Caco-2 (cell line): ENCODE data around the gene BCL10. TPM values are rescaled to one million over a fixed set of nuclear protein-coding genes. Genes with fewer than 3 reads are reported as not detected.

Experiments
- BruUV-seq: library from RNA; stranded (reverse); fragments of 400-500 nt; replicated peaks from 2 replicates; lab custom pipeline; 2021; lab: Mats Ljungman, UMichigan
- CTCF ChIA-PET: fragments of 300-600 bp; sonication (Branson Sonifier 250); formaldehyde crosslinking; loops from one replicate; lab custom pipeline; 2022; ENCODE audit warnings: antibody characterized with exemption; lab: Charles Lee
- POLR2A ChIA-PET: fragments of 300-600 bp; sonication (Branson Sonifier 250); formaldehyde crosslinking; loops from one replicate; lab custom pipeline; 2022; ENCODE audit warnings: antibody characterized with exemption; lab: Charles Lee
- DNase-seq, 2 experiments: peaks; one replicate each; pipeline versions ENCODE4 v3.0.0 to v3.0.0-alpha.2; 2020 to 2022
- H3K27me3 ChIP-seq: replicated peaks from 2 replicates; pipeline ENCODE4 v1.6.0; 2011; ENCODE audit warnings: low read length; ENCODE audit not compliant: control insufficient read depth, insufficient read depth
- H3K36me3 ChIP-seq: 2 replicates; pipeline ENCODE4 v1.5.1; 2011; ENCODE audit warnings: low read length; ENCODE audit not compliant: control insufficient read depth, insufficient read depth
- H3K4me1 ChIP-seq: fragments of 250-450 bp; sonication (Bioruptor Pico); 2 replicates; pipeline ENCODE4 v1.5.1; 2020; ENCODE audit warnings: mild to moderate bottlenecking
- H3K4me3 ChIP-seq: 2 replicates; pipeline ENCODE4 v1.5.1; 2011; ENCODE audit warnings: low read depth, mild to moderate bottlenecking, control low read depth, low read length
- H3K9me3 ChIP-seq: fragments of 250-450 bp; sonication (Bioruptor Pico); 2 replicates; pipeline ENCODE4 v1.5.1; 2020; ENCODE audit warnings: mild to moderate bottlenecking, moderate library complexity
- H3K27ac Mint-ChIP-seq: one replicate; pipeline ENCODE4 v1.8.0; 2022; ENCODE audit warnings: mixed read lengths; ENCODE audit not compliant: unreplicated experiment
- H3K27me3 Mint-ChIP-seq: one replicate; pipeline ENCODE4 v1.8.0; 2022; ENCODE audit warnings: mixed read lengths; ENCODE audit not compliant: insufficient read depth, unreplicated experiment
- H3K36me3 Mint-ChIP-seq: one replicate; pipeline ENCODE4 v1.8.0; 2022; ENCODE audit warnings: mild to moderate bottlenecking, mixed read lengths; ENCODE audit not compliant: insufficient read depth, unreplicated experiment
- H3K4me1 Mint-ChIP-seq: one replicate; pipeline ENCODE4 v1.8.0; 2022; ENCODE audit warnings: low read depth, mixed read lengths; ENCODE audit not compliant: unreplicated experiment
- H3K4me3 Mint-ChIP-seq: one replicate; pipeline ENCODE4 v1.8.0; 2022; ENCODE audit warnings: mild to moderate bottlenecking, moderate library complexity, mixed read lengths; ENCODE audit not compliant: unreplicated experiment
- H3K9me3 Mint-ChIP-seq: one replicate; pipeline ENCODE4 v1.8.0; 2022; ENCODE audit warnings: mixed read lengths; ENCODE audit not compliant: unreplicated experiment
- intact Hi-C: fragments of 100-400 bp; cut with micrococcal nuclease; formaldehyde crosslinking; loops from one replicate; pipeline ENCODE4 v1.10.0; 2022; ENCODE audit not compliant: unreplicated experiment
- total RNA-seq: library from RNA; stranded (reverse); gene quantifications from 2 replicates; pipeline ENCODE4 v1.2.3, GENCODE V29; 2022
- TF ChIP-seq, protein P1 (sequence below), 2 experiments: fragments of 200-600 bp in 1 of 2; IDR thresholded peaks; 1 replicate in 1 of 2; 2 replicates in 1 of 2; pipeline versions ENCODE4 v1.5.1 to v1.8.0; 2011 to 2022; ENCODE audit warnings: antibody characterized with exemption in 1 of 2, control low read depth in 1 of 2, inconsistent platforms in 1 of 2, low read depth in 1 of 2, low read length in 1 of 2, mild to moderate bottlenecking in 1 of 2, moderate library complexity in 1 of 2; ENCODE audit not compliant: insufficient read depth in 1 of 2, severe bottlenecking in 1 of 2, unreplicated experiment in 1 of 2

Gene BCL10
- total RNA-seq, 1 experiment from 2014 or later, result 18.1 TPM

DNA sequence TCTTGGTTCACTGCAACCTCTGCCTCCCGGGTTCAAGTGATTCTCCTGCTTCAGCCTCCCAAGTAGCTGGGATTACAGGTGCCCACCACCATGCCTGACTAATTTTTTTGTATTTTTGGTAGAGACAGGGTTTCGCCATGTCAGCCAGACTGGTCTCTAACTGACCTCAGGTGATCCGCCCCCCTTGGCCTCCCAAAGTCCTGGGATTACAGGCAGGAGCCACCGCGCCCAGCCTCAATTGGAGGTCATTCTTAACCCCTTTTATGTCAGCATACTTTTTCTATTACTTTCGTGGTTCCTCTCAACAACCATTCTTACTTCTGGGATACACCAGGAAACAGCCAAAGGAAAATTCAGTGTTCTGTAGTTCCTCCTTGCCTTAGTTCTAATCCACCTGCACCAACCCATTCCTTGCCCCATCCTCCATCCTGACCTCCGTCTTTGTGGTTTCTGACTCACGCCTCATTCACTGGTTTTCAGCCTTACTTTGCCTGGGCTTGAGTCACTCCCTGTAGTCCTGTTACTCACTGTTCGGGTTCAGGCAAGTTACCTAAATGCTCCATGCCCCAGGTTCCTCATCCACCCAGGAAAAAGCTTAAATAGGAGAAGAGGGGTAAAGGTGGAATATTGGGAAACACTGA is 12.9 kb upstream of the BCL10 start:
- no peak for DNase-seq
- H3K4me3 ChIP-seq, result no peak overlapping the region
- intact Hi-C loops, result no loop called here
- no peaks in the 10 kb centered on the region for H3K4me1 ChIP-seq
- H3K4me1 Mint-ChIP-seq, result no peaks in the 10 kb centered on the region
- ChIA-PET CTCF (no interaction called here), POLR2A (no interaction called here)
- no peaks in the 10 kb centered on the region for H3K9me3 ChIP-seq
- H3K27me3 Mint-ChIP-seq, result no peaks in the 10 kb centered on the region
- no peaks in the 10 kb centered on the region for H3K36me3 ChIP-seq
- TF ChIP-seq, protein P1, sequence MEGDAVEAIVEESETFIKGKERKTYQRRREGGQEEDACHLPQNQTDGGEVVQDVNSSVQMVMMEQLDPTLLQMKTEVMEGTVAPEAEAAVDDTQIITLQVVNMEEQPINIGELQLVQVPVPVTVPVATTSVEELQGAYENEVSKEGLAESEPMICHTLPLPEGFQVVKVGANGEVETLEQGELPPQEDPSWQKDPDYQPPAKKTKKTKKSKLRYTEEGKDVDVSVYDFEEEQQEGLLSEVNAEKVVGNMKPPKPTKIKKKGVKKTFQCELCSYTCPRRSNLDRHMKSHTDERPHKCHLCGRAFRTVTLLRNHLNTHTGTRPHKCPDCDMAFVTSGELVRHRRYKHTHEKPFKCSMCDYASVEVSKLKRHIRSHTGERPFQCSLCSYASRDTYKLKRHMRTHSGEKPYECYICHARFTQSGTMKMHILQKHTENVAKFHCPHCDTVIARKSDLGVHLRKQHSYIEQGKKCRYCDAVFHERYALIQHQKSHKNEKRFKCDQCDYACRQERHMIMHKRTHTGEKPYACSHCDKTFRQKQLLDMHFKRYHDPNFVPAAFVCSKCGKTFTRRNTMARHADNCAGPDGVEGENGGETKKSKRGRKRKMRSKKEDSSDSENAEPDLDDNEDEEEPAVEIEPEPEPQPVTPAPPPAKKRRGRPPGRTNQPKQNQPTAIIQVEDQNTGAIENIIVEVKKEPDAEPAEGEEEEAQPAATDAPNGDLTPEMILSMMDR (IDR thresholded peaks at IDR 0.05; ENCODE audit: insufficient read depth in 1 of 2, low read depth in 1 of 2, low read length in 1 of 2, severe bottlenecking in 1 of 2, unreplicated experiment in 1 of 2), result no peak
- H3K27me3 ChIP-seq, result no peaks in the 10 kb centered on the region
- no peak overlapping the region for H3K27ac Mint-ChIP-seq
- no peaks in the 10 kb centered on the region for H3K9me3 Mint-ChIP-seq
- no TSS peak for BruUV-seq
- no peaks in the 10 kb centered on the region for H3K36me3 Mint-ChIP-seq
- H3K4me3 Mint-ChIP-seq, result no peak overlapping the region

DNA sequence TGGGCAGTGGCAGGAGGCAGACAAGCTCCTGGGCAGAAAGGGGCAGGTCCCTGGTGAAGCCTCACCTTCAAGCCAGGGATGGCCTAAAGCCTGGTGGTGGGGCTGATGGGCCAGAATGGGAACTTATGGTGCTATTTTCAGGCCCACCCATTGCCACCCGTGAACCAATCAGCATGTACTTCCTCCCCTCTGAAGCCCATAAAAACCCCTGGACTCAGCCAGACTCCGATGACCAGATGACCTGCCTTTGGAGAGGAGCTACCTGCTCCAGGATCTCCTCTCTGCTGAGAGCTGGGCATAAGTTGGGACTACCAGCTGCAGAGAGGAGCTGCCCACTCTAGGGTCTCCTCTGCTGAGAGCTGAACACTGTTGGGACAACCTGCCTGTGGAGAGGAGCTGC is 7.8 kb upstream of the BCL10 start:
- TF ChIP-seq, protein P1 (IDR thresholded peaks at IDR 0.05; ENCODE audit: insufficient read depth in 1 of 2, low read depth in 1 of 2, low read length in 1 of 2, severe bottlenecking in 1 of 2, unreplicated experiment in 1 of 2), result no peak
- Histone ChIP-seq H3K4me3 (no peak overlapping the region), H3K36me3 (no peaks in the 10 kb centered on the region), H3K27me3 (no peaks in the 10 kb centered on the region), H3K4me1 (no peaks in the 10 kb centered on the region), H3K9me3 (no peaks in the 10 kb centered on the region)
- Mint-ChIP-seq H3K27ac (no peak overlapping the region), H3K9me3 (no peaks in the 10 kb centered on the region), H3K27me3 (no peaks in the 10 kb centered on the region), H3K4me3 (no peak overlapping the region), H3K4me1 (peaks cover under 1% of the 10 kb centered on the region), H3K36me3 (no peaks in the 10 kb centered on the region)
- ChIA-PET CTCF (interaction anchor here (0.6 kb wide), 1 partner anchor 26 kb away, joined by 4 read pairs; no protein-coding TSS in a partner anchor), POLR2A (no interaction called here)
- DNase-seq, result no peak
- intact Hi-C loops, result no loop called here
- no TSS peak for BruUV-seq

DNA sequence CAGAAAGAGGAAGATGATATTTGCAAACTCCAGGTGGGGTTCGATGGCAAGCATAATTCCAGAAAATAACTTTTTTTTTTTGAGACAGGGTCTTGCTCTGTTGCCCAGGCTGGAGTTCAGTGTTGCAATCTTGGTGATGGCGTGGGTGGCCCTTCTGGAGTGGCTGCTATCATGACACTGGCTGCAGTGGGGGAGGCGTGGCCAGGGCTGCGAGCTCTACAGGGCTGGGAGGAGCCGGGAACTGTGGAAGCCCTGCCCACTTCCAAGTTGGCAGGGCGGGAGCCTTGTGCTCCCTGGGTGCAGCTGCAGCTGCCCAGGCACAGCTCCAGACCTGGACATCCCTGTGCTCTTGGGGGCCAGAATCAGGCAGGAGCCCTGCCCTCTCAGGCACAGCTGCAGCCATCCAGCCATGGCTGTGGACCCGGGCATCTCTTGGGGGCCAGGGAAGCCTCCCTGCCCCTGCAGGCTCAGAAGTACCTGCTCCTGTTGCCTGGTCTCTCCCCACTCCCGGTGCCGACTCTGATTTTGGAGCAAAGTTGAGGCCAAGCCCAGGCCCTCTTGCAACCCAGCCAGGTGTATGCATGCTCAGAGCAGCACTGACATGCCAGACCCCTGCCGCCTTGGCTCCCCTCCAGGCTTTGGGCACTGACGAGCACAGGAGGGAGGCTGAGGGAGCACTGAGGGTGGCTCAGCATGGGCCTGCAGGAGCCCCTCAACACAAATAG is 7.2 kb upstream of the BCL10 start:
- ChIA-PET CTCF (no interaction called here), POLR2A (no interaction called here)
- H3K9me3 ChIP-seq, result no peaks in the 10 kb centered on the region
- no peaks in the 10 kb centered on the region for H3K4me1 ChIP-seq
- H3K27me3 Mint-ChIP-seq, result no peaks in the 10 kb centered on the region
- no peak overlapping the region for H3K4me3 ChIP-seq
- H3K36me3 ChIP-seq, result no peaks in the 10 kb centered on the region
- H3K9me3 Mint-ChIP-seq, result no peaks in the 10 kb centered on the region
- no peak for DNase-seq
- TF ChIP-seq, protein P1 (IDR thresholded peaks at IDR 0.05; ENCODE audit: insufficient read depth in 1 of 2, low read depth in 1 of 2, low read length in 1 of 2, severe bottlenecking in 1 of 2, unreplicated experiment in 1 of 2), result no peak
- no TSS peak for BruUV-seq
- no peak overlapping the region for H3K4me3 Mint-ChIP-seq
- H3K36me3 Mint-ChIP-seq, result no peaks in the 10 kb centered on the region
- peaks cover 6% of the 10 kb centered on the region for H3K4me1 Mint-ChIP-seq
- no peak overlapping the region for H3K27ac Mint-ChIP-seq
- intact Hi-C loops, result no loop called here
- no peaks in the 10 kb centered on the region for H3K27me3 ChIP-seq
